ENCODE data around the gene MAPKAPK2. TPM values are rescaled to one million over a fixed set of nuclear protein-coding genes. Genes with fewer than 3 reads are reported as not detected.

The MAPKAPK2 gene
- total RNA-seq, 1 donor from 2014 or later, result 51.1 TPM

DNA sequence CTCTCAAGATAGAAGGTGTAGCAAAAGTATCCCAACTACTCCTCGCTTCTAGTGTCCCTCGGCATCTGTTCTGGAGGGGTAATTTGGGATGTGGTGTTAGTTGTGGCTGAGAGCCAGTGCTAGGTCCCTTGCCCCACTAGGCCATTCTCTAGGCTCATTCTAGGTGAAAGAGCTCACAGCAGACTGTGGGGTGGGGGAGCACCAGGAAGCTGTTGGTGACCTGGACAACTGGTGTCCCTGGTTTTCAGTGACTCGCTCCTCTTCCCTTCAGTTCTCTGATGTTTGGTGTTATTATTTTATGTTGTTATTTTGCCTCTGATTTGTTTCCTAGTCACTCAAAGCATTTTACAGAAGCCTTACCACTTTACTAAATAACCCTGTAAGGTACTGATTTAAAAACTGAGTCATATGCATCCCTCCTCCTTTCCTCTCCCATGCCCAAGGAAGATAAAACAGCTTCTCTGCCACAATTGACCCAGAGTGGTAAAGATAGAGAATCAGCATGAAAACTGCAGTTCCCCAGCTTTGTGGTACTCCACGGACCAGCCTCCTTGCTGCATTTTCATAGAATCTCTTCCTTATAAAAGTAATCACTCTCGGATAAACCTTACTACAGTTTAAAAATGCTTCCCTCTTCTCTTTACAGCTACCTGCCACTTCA, 35.3 kb upstream of the MAPKAPK2 start:
- Histone ChIP-seq H3K4me3 (no peak overlapping the region), H3K4me1 (no peaks in the 10 kb centered on the region), H3K27me3 (no peaks in the 10 kb centered on the region), H3K27ac (no peak overlapping the region), H3K9me3 (no peaks in the 10 kb centered on the region), H3K36me3 (peaks cover 0 to 14% of the 10 kb centered on the region in 2 donors)
- TF ChIP-seq POLR2AphosphoS5 (IDR thresholded peaks at IDR 0.05; ENCODE audit: insufficient read depth in 1 of 2, low read depth in 1 of 2), result no peak
- no peak for TF ChIP-seq POLR2A (IDR thresholded peaks at IDR 0.05)
- TF ChIP-seq CTCF (IDR thresholded peaks at IDR 0.05), result no peak
- intact Hi-C loops (cut with DNase I), result no loop called here
- DNase-seq (ENCODE audit: extremely low spot score in 2 of 2), result no peak

GRCh38 chr1:206651014-206651413, 33.7 kb upstream of the MAPKAPK2 start:
- intact Hi-C loops (cut with DNase I), result no loop called here
- no peak for DNase-seq (ENCODE audit: extremely low spot score in 2 of 2)
- no peaks in the 10 kb centered on the region for H3K4me1 ChIP-seq
- no peak overlapping the region for H3K27ac ChIP-seq
- no peak overlapping the region for H3K4me3 ChIP-seq
- H3K27me3 ChIP-seq, result no peaks in the 10 kb centered on the region
- peaks cover 0 to 14% of the 10 kb centered on the region in 2 donors for H3K36me3 ChIP-seq
- no peaks in the 10 kb centered on the region for H3K9me3 ChIP-seq
- no peak for TF ChIP-seq CTCF (IDR thresholded peaks at IDR 0.05)
- no peak for TF ChIP-seq POLR2AphosphoS5 (IDR thresholded peaks at IDR 0.05; ENCODE audit: insufficient read depth in 1 of 2, low read depth in 1 of 2)
- no peak for TF ChIP-seq POLR2A (IDR thresholded peaks at IDR 0.05)

GRCh38 chr1:206651958-206652890, 32.5 kb upstream of the MAPKAPK2 start:
- DNase-seq (ENCODE audit: extremely low spot score in 2 of 2), result no peak
- TF ChIP-seq POLR2A (IDR thresholded peaks at IDR 0.05), result no peak
- TF ChIP-seq POLR2AphosphoS5 (IDR thresholded peaks at IDR 0.05; ENCODE audit: insufficient read depth in 1 of 2, low read depth in 1 of 2), result no peak
- TF ChIP-seq CTCF (IDR thresholded peaks at IDR 0.05), result no peak
- Histone ChIP-seq H3K27ac (no peak overlapping the region), H3K27me3 (no peaks in the 10 kb centered on the region), H3K4me1 (no peaks in the 10 kb centered on the region), H3K36me3 (peaks cover 0 to 14% of the 10 kb centered on the region in 2 donors), H3K4me3 (no peak overlapping the region), H3K9me3 (no peaks in the 10 kb centered on the region)
- intact Hi-C loops (cut with DNase I), result no loop called here

GRCh38 chr1:206653715-206654459, 30.8 kb upstream of the MAPKAPK2 start:
- H3K4me3 ChIP-seq, result no peak overlapping the region
- no peaks in the 10 kb centered on the region for H3K36me3 ChIP-seq
- H3K4me1 ChIP-seq, result peaks cover 6% of the 10 kb centered on the region
- intact Hi-C loops (cut with DNase I), result no loop called here
- H3K9me3 ChIP-seq, result no peaks in the 10 kb centered on the region
- H3K27ac ChIP-seq, result no peak overlapping the region
- TF ChIP-seq POLR2AphosphoS5 (IDR thresholded peaks at IDR 0.05; ENCODE audit: insufficient read depth in 1 of 2, low read depth in 1 of 2), result no peak
- no peak for DNase-seq (ENCODE audit: extremely low spot score in 2 of 2)
- H3K27me3 ChIP-seq, result peaks cover 4% of the 10 kb centered on the region

- Histone ChIP-seq H3K27ac (no peak overlapping the region), H3K4me3 (no peak overlapping the region), H3K36me3 (no peaks in the 10 kb centered on the region), H3K4me1 (peaks cover 6% of the 10 kb centered on the region), H3K27me3 (peaks cover 4% of the 10 kb centered on the region), H3K9me3 (no peaks in the 10 kb centered on the region)
- TF ChIP-seq CTCF (IDR thresholded peaks at IDR 0.05) (no peak), POLR2AphosphoS5 (IDR thresholded peaks at IDR 0.05; ENCODE audit: insufficient read depth in 1 of 2, low read depth in 1 of 2) (no peak), POLR2A (IDR thresholded peaks at IDR 0.05) (no peak)
- intact Hi-C loops (cut with DNase I), result no loop called here
- DNase-seq (ENCODE audit: extremely low spot score in 2 of 2), result no peak
Measured at GRCh38 chr1:206654828-206655227, 29.9 kb upstream of the MAPKAPK2 start.
